Mesenchymal stem cell (in vitro differentiated cells and primary cell): ENCODE measurements around the gene FLT3.

Experiments
- DNase-seq: peaks from one replicate; pipeline ENCODE4 v3.0.0-alpha.2; 2013
- H2AFZ ChIP-seq: one replicate; pipeline ENCODE4 v1.6.1; 2013; ENCODE audit warnings: low read depth, mild to moderate bottlenecking, control low read depth, inconsistent platforms, low read length, moderate library complexity
- H2AK5ac ChIP-seq: 2 replicates; pipeline ENCODE4 v1.6.1; 2013; ENCODE audit warnings: low read length, moderate library complexity, mild to moderate bottlenecking, inconsistent platforms; ENCODE audit not compliant: severe bottlenecking
- H2BK120ac ChIP-seq: one replicate; pipeline ENCODE4 v1.6.1; 2013; ENCODE audit warnings: low read depth, mild to moderate bottlenecking, inconsistent platforms, low read length, moderate library complexity
- H2BK12ac ChIP-seq, 2 experiments: one replicate each; pipeline ENCODE4 v1.6.1; 2013; ENCODE audit warnings: inconsistent platforms in 2 of 2, low read length in 2 of 2, mild to moderate bottlenecking in 2 of 2, moderate library complexity in 2 of 2, control low read depth in 1 of 2
- H2BK15ac ChIP-seq: one replicate; pipeline ENCODE4 v1.6.1; 2013; ENCODE audit warnings: mild to moderate bottlenecking, low read depth, inconsistent platforms; ENCODE audit not compliant: poor library complexity, severe bottlenecking
- H2BK5ac ChIP-seq: 2 replicates; pipeline ENCODE4 v1.6.1; 2013; ENCODE audit warnings: low read depth, mild to moderate bottlenecking, low read length, control low read depth, inconsistent platforms; ENCODE audit not compliant: poor library complexity, severe bottlenecking
- H3K14ac ChIP-seq, 2 experiments: one replicate each; pipeline ENCODE4 v1.6.1; 2013; ENCODE audit warnings: inconsistent platforms in 2 of 2, low read length in 2 of 2, control low read depth in 1 of 2, mild to moderate bottlenecking in 1 of 2, moderate library complexity in 1 of 2
- H3K18ac ChIP-seq, 2 experiments: one replicate each; pipeline ENCODE4 v1.6.1; 2013; ENCODE audit warnings: inconsistent platforms in 2 of 2, low read length in 2 of 2, control low read depth in 1 of 2, low read depth in 1 of 2, mild to moderate bottlenecking in 1 of 2
- H3K23ac ChIP-seq, 2 experiments: one replicate each; pipeline ENCODE4 v1.6.1; 2013; ENCODE audit warnings: inconsistent platforms in 2 of 2, low read length in 2 of 2, mild to moderate bottlenecking in 2 of 2, moderate library complexity in 2 of 2, control low read depth in 1 of 2
- H3K27ac ChIP-seq: 2 replicates; pipeline ENCODE4 v1.5.1; 2013; ENCODE audit warnings: mild to moderate bottlenecking, moderate library complexity, low read length, control low read depth, inconsistent platforms; ENCODE audit not compliant: poor library complexity, severe bottlenecking
- H3K27me3 ChIP-seq, 2 experiments: 2 replicates each; pipeline versions ENCODE4 v1.6.1 to v1.7.0; 2013; ENCODE audit warnings: low read length in 2 of 2, mild to moderate bottlenecking in 2 of 2, moderate library complexity in 2 of 2, control low read depth in 1 of 2, inconsistent platforms in 1 of 2; ENCODE audit not compliant: control insufficient read depth in 1 of 2, insufficient read depth in 1 of 2
- H3K36me3 ChIP-seq, 2 experiments: 2 replicates each; pipeline versions ENCODE4 v1.6.1 to v1.7.0; 2013; ENCODE audit warnings: low read length in 2 of 2, control low read depth in 1 of 2, inconsistent platforms in 1 of 2, low read depth in 1 of 2, mild to moderate bottlenecking in 1 of 2; ENCODE audit not compliant: insufficient read depth in 2 of 2, control insufficient read depth in 1 of 2
- H3K4ac ChIP-seq, 2 experiments: one replicate each; pipeline ENCODE4 v1.6.1; 2013; ENCODE audit warnings: inconsistent platforms in 2 of 2, low read length in 2 of 2, mild to moderate bottlenecking in 2 of 2, moderate library complexity in 2 of 2, control low read depth in 1 of 2, low read depth in 1 of 2
- H3K4me1 ChIP-seq: 2 replicates; pipeline ENCODE4 v1.6.1; 2013; ENCODE audit warnings: low read depth, low read length, control low read depth; ENCODE audit not compliant: control insufficient read depth, insufficient read depth
- H3K4me2 ChIP-seq: 2 replicates; pipeline ENCODE4 v1.6.1; 2013; ENCODE audit warnings: low read length, mild to moderate bottlenecking, inconsistent platforms; ENCODE audit not compliant: poor library complexity, severe bottlenecking
- H3K4me3 ChIP-seq, 2 experiments: 2 replicates each; pipeline versions ENCODE4 v1.5.1 to v1.7.0; 2013; ENCODE audit warnings: low read length in 2 of 2, mild to moderate bottlenecking in 2 of 2, control low read depth in 1 of 2, low read depth in 1 of 2; ENCODE audit not compliant: insufficient read depth in 1 of 2
- H3K79me1 ChIP-seq: replicated peaks from 2 replicates; pipeline ENCODE4 v1.6.1; 2013; ENCODE audit warnings: mild to moderate bottlenecking, control low read depth, low read length, inconsistent platforms; ENCODE audit not compliant: poor library complexity, severe bottlenecking
- H3K9ac ChIP-seq: 2 replicates; pipeline ENCODE4 v1.7.0; 2013; ENCODE audit warnings: mild to moderate bottlenecking, low read length, moderate library complexity
- H3K9me3 ChIP-seq: 2 replicates; pipeline ENCODE4 v1.7.0; 2013; ENCODE audit warnings: mild to moderate bottlenecking, low read length; ENCODE audit not compliant: control insufficient read depth
- H4K8ac ChIP-seq: one replicate; pipeline ENCODE4 v1.6.1; 2013; ENCODE audit warnings: inconsistent platforms, mild to moderate bottlenecking, low read length, moderate library complexity
- H4K91ac ChIP-seq: one replicate; pipeline ENCODE4 v1.6.1; 2013; ENCODE audit warnings: mild to moderate bottlenecking, low read length, inconsistent platforms
- WGBS: methylation state at CpG from one replicate; pipeline ENCODE4 v1.1.7; 2013; ENCODE audit warnings: mixed read lengths; 5-methylcytosine and 5-hydroxymethylcytosine counted together

The FLT3 gene

GRCh38 chr13:27963491-27963890 is 136.9 kb downstream of the FLT3 start:
- H2BK5ac ChIP-seq = no peak overlapping the region
- H3K4me3 ChIP-seq = no peak overlapping the region
- no peak overlapping the region for H3K4ac ChIP-seq
- WGBS = 85% methylated on average over 2 of the region's 3 CpGs
- H2BK12ac ChIP-seq = no peak overlapping the region
- no peak overlapping the region for H2AK5ac ChIP-seq
- no peak overlapping the region for H3K23ac ChIP-seq
- no peaks in the 10 kb centered on the region for H3K9me3 ChIP-seq
- no peak overlapping the region for H2AFZ ChIP-seq
- peaks cover 93 to 99% of the 10 kb centered on the region in 2 experiments for H3K27me3 ChIP-seq
- DNase-seq = no peak
- H2BK15ac ChIP-seq = no peak overlapping the region
- no peaks in the 10 kb centered on the region for H3K79me1 ChIP-seq
- H3K18ac ChIP-seq = no peak overlapping the region
- no peak overlapping the region for H2BK120ac ChIP-seq
- no peak overlapping the region for H4K91ac ChIP-seq
- no peak overlapping the region for H3K14ac ChIP-seq
- no peak overlapping the region for H3K27ac ChIP-seq
- peaks cover 0 to 3% of the 10 kb centered on the region in 2 experiments for H3K36me3 ChIP-seq
- H3K4me1 ChIP-seq = peaks cover 19% of the 10 kb centered on the region
- no peak overlapping the region for H3K4me2 ChIP-seq
- H4K8ac ChIP-seq = no peak overlapping the region
- no peak overlapping the region for H3K9ac ChIP-seq

- Histone ChIP-seq H3K27ac (no peak overlapping the region), H3K23ac (no peak overlapping the region), H3K9ac (no peak overlapping the region), H2BK5ac (no peak overlapping the region), H3K4me2 (no peak overlapping the region), H2AFZ (no peak overlapping the region), H3K36me3 (no peaks in the 10 kb centered on the region), H3K18ac (no peak overlapping the region), H3K4ac (no peak overlapping the region), H4K8ac (no peak overlapping the region), H3K4me3 (no peak overlapping the region), H3K27me3 (peaks cover 90 to 99% of the 10 kb centered on the region in 2 experiments), H3K4me1 (peaks cover 15% of the 10 kb centered on the region), H2BK120ac (no peak overlapping the region), H4K91ac (peak overlapping the region; percentile 27), H2BK15ac (no peak overlapping the region), H3K14ac (no peak overlapping the region), H3K79me1 (no peaks in the 10 kb centered on the region), H3K9me3 (no peaks in the 10 kb centered on the region), H2AK5ac (no peak overlapping the region), H2BK12ac (no peak overlapping the region)
- DNase-seq = no peak
- WGBS = 71% methylated on average over 8 of the region's 9 CpGs
Observed at GRCh38 chr13:27962982-27963381, 137.4 kb downstream of the FLT3 start.

- H4K8ac ChIP-seq = peak overlapping the region; percentile 45
Observed at GRCh38 chr13:27962128-27962841, 138.1 kb downstream of the FLT3 start.

GRCh38 chr13:27961227-27962085 is 138.9 kb downstream of the FLT3 start:
- Histone ChIP-seq H2AK5ac (no peak overlapping the region), H3K4me2 (no peak overlapping the region), H3K27ac (no peak overlapping the region), H2BK12ac (no peak overlapping the region), H2AFZ (no peak overlapping the region), H4K91ac (no peak overlapping the region), H2BK120ac (no peak overlapping the region), H3K4me3 (no peak overlapping the region), H3K18ac (peak overlapping the region in 1 of 2 experiments; percentile 34), H3K4me1 (peaks cover 13% of the 10 kb centered on the region), H2BK15ac (no peak overlapping the region), H3K14ac (peak overlapping the region in 1 of 2 experiments; percentile 28), H4K8ac (no peak overlapping the region), H3K9ac (no peak overlapping the region), H3K4ac (no peak overlapping the region), H3K23ac (peak overlapping the region; percentile 24 to 53), H2BK5ac (no peak overlapping the region), H3K36me3 (no peaks in the 10 kb centered on the region), H3K9me3 (no peaks in the 10 kb centered on the region), H3K27me3 (peaks cover 83 to 99% of the 10 kb centered on the region in 2 experiments), H3K79me1 (no peaks in the 10 kb centered on the region)
- no peak for DNase-seq
- WGBS = 18% methylated on average over 25 of the region's 25 CpGs

More at GRCh38 chr13:27962128-27962841, 138.1 kb downstream of the FLT3 start:
- Histone ChIP-seq H2BK12ac (no peak overlapping the region), H3K18ac (no peak overlapping the region), H3K9me3 (no peaks in the 10 kb centered on the region), H3K79me1 (no peaks in the 10 kb centered on the region), H3K4me1 (peaks cover 14% of the 10 kb centered on the region), H3K36me3 (no peaks in the 10 kb centered on the region), H3K9ac (no peak overlapping the region), H3K4ac (no peak overlapping the region), H3K4me2 (no peak overlapping the region), H4K91ac (no peak overlapping the region), H2BK15ac (no peak overlapping the region), H3K23ac (no peak overlapping the region), H3K27ac (no peak overlapping the region), H2BK120ac (no peak overlapping the region), H2AFZ (no peak overlapping the region), H3K14ac (no peak overlapping the region), H2BK5ac (no peak overlapping the region), H3K4me3 (no peak overlapping the region), H2AK5ac (no peak overlapping the region), H3K27me3 (peaks cover 87 to 99% of the 10 kb centered on the region in 2 experiments)
- 9% methylated on average over 6 of the region's 6 CpGs for WGBS
- no peak for DNase-seq
